Cerebellar nuclear complex (tissue), 1 donor: ENCODE data around the gene RAB6A.
"Not testable (repeated sequence)": the region's sequence is repeated elsewhere in the genome, so short reads cannot be mapped to it uniquely, and the experiment has no call there.

Source experiments
- DNase-seq, 2 experiments: peaks; one replicate each; lab custom pipeline; 2025; lab: John Stamatoyannopoulos, UW

Gene RAB6A

DNA sequence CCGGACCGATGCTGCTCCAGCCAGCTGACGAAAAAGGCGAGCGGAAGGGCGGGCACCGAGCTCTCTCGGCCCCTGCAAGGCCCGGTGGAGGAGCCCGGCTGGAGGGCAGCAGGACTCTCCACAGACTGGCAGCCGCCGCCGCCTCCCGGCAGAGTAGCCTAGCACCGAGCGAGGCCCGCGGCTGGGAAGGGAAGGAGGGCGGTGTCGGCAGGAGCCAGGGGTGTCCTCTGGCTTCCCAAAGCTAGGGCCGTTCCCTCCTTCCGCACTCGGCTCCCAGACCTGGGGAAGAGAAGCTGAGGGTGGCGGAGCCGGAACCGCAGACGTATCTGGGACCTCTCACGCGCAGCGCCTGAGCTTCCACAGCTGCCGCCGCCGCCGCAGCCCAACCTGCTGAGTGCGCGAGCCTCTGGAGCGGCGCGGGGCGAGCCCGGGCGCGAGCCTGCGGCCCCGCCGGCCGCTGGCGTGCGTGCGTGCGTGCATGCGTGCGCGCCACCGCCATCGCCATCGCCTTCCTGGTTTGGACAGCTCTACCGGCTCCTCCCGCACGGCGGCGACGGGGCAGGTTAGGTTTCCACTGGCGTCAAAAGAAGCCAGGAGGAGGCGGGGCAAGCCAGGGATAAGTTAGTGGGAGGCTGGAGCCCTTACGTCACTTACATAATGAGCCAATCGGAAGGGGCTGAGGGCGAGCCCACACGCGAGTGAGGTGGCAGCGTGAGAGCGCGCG is at the start of gene RAB6A:
Gene RAB6A (minus strand): TSS at position 396 of the 724 bp plus-strand sequence. CDS start 439 bp downstream, outside the sequence.
- peak; percentile 98 to 99 for DNase-seq

DNA sequence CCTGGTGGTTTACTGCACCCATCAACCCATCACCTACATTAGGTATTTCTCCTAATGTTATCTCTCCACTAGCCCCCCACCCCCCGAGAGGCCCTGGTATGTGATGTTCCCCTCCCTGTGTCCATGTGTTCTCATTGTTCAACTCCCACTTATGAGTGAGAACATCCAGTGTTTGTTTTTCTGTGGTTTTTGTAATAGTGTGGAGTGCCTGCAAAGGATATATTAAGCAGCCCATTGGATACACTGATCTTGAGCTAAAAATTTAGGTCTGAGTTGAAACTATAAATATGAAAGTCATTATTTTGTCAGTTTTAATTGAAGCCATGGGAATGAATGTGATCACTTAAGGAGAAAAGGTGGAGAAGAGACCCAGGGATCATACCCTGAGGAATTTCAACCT is 49.8 kb upstream of the RAB6A start:
- no peak for DNase-seq

DNA sequence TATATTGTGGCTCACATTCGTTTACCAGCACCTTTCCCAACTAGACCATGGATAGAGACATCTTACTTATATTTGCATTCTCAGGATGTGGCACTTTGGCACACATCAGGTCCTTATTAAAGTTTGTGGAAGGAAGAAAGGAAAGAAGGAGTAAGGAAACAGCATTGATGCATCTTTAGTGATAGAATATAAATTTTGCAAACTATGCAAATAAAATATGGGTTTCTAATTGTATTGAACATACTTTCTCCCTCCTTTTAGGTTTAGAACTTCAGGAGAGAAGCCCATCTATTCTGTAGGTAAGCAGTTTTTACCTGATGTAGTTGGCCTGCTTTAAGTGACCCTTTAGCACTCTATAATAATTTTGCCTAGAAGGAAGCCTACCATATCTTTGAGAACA is 47.2 kb upstream of the RAB6A start:
- DNase-seq: no peak

DNA sequence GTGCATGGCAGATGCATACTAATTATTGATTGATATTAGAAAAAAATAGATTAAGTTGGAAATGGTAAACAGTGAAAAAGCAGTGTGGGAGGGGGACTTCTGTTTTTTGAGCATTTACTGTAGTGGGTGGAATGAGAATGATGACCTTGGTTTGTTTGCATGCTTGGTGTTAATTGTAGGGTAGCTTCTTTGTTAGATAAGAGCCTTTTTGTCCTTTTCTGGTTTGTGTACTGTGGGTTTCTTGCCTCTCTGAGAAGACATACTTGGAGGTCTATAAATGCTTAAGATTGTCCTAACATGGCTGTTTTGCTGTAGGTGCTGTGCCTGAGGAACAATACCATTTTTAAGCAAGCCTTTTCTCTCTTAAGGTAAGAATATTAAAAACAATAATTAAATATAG is 43.8 kb upstream of the RAB6A start:
- DNase-seq: no peak

DNA sequence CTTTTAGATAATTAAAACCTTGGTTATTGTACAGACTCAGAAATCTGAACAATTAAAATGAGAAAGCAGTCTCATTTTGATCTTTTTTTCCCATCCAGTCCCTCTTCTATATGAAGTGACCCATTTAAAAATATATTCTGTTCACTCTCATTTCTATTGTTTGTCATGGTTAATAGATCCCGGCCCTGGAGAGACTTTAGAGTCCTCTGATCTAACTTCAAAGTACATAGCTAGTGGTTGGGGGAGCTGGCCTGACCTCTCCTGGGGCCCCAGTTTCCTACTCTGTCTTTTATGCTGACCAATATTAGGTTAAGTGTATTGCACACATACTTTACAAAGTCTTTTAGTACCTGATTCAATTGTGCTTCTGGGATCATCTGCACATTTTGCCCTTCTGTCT is 40.3 kb upstream of the RAB6A start:
- DNase-seq: no peak

DNA sequence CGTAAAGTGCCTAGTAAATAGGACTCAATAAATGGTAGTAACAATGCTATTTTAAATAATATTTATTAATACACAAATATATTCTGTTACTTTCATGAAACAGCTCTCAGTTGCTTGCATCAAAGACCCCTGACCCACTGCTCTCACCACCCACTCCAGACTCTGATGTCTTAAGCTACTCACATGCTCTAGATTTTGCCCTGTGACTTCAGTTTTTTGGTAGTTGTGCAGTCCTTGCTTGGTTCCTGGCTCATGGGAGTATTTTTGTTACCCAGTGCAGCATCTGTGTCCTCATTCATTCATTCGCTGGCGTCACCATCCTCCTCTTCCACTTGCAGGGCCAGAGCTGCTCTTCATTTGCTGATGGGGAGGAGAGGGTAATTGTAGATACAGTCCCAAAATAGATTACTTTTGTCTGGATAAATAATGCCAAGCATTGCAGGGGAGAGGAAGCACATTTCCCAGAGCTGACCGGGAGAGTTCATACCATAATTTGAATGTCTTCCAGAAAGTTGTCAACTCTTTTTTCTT is 39.5 kb upstream of the RAB6A start:
- no peak for DNase-seq

DNA sequence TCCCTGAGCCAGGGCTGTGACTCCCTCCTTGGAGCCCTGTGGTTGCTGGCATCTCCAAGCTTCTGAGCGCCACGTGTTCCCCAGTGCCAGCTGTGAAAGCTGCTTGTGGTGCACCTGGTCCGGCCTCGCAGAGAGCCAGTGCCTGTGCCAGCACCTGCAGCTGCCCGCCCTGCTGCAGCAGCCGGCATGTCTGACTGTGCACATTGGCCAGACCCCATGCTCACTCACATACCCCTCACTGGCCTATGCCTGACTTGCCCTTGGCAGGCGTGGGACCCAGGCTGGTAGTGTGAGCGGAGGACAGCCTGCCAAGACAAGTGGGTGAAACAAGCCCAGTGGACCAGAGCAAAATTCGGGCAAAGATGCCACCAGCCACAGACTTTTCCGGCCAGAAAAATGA is 36.6 kb upstream of the RAB6A start:
- peak in 1 of 2 experiments; percentile 10 for DNase-seq

DNA sequence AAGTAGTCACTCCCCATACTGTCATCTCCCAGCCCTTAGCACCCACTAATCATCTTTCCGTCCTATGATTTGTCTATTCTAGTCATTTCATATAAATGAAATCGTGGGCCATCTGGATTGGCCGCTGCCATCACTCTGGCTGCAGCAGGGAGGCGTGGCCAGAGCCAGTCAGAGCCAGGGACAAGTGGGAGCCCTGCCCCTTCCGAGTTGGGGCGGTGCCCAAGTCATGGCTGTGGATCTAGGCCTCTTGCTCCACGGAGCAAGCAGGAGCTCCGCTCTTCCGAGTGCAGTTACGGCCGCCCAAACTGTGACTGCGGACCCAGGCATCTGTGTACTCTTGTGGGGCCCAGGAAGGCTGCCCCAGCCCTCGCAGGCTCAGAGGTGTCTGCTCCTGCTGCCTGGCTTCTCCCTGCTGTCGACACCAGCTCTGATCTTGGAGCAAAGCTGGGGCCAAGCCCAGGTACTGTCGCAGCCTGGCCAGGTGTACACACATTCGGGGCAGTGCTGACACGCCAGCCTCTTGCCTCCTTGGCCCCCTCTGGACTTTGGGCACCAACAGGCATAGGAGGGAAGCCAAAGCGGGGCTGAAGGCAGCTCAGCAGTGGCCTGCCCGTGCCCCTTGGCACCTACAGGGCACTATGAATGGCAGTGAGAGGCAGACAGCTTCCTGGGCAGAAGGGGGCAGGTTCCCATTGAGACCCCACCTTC is 35.2 kb upstream of the RAB6A start:
- DNase-seq: no peak

DNA sequence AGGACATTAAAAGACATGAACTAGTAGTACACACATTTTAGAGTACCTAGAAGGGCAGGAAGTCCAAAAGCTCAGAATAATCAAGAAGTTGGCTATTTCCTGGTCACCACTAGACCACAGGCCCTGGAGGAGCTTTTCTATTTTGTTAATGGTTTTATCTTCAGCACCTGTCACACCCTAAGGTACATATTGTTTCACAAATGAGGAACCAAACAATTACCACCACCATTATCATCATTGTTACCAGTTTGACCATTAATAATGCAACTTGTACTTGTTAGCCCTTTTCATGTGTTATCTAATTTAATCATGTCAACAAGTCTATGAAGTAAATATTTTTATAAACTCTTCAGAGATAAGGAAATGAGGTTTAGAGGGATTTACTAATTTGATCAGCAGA is 31.7 kb upstream of the RAB6A start:
- no peak for DNase-seq

DNA sequence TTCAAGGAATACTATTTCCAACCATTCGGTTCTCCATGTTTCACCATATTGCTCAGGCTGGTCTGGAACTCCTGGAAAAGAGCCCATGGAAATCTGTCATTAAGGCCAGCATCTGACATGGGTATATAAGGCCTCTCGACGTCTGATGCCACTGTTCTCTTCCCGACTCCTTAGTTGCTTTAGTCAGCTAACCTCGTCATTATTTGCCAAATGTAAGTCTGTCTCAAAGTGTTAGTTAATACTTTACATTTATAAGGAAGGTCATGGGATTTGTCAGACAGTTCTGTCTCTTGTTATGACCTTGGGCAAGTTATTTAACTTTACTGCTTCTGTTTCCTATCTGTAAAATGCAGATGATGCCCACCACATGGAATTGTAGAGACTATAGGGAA is 28.4 kb upstream of the RAB6A start:
- no peak for DNase-seq

DNA sequence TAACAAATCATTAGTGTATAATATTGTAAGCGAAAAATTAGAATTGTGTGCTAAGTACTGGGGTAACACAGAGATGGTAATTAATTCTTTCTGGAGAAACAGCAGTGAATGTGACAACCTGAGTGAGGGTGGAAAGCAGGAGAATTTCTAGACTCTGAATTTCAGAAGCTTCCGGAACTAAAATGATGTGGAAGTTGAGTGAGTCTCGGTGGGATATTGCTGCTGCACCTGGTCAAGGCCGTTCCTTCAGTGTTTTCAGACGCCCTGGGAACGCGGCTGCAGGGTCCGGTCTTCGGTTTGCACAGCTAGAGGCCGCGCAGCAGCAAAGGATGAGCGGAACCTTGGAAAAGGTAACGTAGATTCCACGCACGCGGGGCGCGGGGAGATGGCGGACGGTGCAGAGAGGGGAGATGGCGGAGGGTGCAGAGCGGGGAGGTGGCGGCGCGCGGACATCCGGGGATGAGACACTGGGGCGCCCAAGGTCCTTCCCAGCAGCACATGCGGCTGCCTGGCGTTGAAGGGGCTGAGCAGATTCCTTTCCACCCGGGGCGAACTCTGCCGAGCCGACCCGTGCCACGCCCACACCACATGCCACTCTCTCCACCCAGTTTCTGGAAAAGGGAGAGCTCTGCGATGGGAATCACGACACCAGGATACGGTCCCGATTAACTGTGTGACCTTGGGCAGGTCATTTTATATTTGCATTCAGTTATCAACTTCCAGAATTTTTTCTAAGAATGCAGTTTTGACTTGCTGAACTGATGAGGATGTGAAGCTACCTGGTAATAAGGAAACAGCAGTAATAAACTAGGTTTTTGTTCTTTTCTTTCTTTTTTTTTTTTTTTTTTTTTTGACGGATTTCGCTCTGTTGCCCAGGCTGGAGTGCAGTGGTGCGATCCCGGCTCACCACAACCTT is 27.0 kb upstream of the RAB6A start, which contains the start of gene MRPL48:
Gene MRPL48 (plus strand): TSS at position 232 of the 916 bp plus-strand sequence. CDS start 98 bp downstream, at position 330.
- peak in 1 of 2 experiments; percentile 62 for DNase-seq

DNA sequence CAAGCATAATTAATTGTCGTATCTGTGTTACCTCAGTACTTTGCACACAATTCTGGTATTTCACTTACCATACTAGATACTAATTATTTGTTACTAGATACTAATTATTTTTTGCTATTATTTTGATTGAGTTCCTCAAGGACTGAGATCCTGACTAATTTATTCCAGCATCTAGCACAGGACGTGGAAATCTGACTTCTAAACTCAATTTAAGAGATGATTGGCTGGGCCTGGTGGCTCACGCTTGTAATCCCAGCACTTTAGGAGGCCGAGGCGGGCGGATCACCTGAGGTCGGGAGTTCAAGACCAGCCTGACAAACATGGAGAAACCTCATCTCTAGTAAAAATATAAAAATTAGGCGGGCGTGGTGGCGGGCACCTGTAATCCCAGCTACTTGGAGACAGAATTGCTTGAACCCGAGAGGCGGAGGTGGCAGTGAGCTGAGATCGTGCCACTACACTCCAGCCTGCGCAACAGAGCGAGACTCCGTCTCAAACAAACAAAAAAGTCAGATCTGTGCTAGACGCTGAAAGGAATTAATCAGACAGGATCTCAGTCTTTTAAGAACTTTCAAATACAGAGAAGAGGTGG is 26.3 kb upstream of the RAB6A start:
- DNase-seq: no peak

DNA sequence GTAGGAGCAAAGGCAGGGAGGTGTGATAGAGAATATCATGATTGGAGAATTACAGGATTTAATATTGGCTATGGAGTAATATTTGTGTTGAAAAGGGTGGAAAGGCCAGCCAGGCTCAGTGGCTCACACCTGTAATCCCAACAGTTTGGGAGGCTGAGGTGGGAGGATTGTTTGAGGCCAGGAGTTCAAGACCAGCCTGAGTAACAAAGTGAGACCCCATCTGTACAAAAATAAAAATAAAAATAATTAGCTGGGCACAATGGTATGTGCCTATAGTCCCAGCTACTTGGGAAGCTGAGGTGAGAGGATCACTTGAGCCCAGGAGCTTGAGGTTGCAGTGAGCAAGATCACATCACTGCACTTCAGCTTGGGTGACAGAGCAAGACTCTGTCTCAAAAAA is 24.6 kb upstream of the RAB6A start:
- DNase-seq: not testable (repeated sequence)

DNA sequence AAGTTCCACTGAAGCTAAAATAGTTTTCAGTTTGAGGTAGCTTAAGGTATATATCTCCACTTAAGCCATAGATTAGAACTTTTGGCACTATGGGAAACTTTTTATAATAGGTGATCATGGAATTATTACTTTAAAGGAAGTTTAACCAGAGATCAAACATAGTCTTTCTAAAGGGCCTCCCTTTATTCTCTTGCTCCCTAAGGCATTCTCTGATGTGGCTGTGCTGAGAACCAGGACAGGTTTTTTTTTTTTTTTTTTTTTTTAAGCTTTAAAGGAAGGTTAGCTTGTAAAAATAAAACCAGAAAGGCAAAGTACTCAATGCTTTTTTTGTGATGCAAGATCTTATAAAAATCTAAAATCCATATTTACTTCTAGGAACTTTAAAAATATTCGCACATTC is 23.9 kb upstream of the RAB6A start:
- DNase-seq: no peak

DNA sequence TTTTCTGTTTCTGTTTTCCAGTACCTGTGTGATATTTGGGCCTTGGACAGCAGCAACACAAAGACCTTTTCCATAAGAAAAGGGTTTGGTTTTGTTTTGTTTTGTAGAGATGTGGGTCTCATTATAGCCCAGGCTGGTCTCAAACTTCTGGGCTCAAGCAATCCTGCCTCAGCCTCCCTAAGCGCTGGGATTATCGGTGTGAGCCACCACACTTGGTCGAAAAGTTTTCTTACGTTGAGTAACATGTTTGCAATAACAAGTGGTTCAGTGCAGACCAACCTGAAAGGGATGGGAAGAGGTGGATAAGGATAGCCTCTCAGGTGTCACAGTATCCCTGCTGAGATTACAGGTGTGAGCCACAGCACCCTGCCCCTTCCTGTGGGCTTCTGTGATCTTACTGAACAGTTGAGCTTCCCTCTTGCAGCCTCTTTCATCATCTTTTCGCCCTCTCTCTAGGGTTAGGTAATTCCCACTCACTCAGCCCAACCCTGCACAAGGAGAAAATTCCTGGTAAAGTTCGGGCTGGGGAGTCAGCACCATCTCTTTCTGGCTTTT is 23.3 kb upstream of the RAB6A start:
- no peak for DNase-seq

DNA sequence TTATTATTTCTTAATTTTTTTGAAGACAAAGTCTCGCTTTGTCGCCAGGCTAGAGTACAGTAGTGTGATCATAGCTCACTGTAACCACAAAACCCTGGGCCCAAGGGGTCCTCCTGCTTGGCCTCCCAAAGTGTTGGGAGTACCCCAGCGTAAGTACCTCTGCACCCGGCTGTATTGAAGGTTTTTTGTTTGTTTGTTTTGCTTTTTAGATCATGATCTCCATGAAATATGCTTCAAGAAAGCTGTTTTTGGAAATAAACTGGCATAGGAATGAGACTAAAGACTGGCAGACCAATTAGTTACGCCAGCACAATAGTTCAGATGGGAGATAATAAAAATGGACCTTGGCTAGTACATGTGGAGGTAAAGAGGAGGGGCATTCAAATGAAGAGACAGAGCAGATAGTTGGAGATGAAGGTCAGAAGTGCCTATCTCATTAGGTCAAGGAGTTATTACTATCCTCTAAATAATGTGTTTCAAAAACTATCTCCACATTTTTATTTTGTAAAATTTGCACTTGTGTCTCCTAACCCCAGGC is 22.7 kb upstream of the RAB6A start:
- no peak for DNase-seq

DNA sequence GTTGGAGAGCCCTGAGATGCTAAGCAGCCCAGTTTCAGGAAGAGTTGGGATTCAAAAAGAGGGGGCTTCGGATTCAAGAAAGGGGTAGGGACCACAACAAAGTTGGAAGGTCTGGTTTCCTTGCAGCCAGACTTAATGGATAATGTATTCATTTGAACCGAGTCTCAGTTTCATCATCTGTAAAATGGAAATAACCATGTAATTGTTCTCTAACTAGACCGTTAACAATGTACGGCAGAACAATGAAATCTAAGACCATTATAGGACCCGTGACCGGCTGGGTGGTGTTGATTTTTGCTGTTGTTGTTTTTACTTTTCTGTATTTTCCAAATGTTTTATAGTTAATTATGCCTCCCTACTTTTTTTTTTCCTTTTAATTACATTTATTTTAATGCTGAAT is 20.4 kb upstream of the RAB6A start:
- DNase-seq: no peak

DNA sequence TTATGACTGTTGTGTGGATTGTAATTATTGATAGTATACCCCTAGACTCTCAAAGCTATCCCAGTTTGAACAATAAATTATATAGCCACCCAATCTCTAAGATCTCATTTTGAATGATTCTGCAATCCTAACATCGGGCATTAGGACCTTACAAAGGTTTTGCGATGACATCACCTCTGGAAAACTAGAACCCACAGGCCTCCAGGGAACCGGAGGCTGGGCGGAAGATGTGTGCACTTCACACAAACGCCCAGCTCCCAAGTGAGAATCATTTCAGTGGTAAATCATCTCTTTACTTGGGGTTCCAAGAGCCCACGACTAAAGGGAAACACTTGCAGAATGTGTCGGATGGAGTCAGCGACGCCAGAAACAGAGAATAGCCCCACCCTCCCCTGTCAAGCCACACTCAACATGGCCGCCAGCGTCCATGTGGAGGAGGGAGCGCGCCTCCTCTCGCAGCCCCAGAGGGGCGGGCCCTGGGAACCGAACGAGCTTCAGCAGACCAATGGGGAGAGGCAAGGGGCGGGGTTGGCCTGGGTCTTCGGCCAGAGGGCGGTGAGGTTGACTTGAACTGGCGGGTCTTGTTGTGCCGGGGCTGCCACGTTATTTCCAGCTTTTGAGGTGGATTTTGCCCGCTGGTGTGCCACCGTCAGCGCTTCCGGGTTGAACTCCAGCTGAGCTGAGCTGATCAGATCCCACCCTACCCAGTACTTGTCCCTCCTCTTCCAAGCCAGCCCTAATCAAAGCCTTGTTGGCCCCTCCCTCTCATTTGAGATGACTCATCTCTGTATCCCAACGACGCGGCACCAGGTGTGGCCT is 18.4 kb upstream of the RAB6A start:
- peak; percentile 93 to 97 for DNase-seq

DNA sequence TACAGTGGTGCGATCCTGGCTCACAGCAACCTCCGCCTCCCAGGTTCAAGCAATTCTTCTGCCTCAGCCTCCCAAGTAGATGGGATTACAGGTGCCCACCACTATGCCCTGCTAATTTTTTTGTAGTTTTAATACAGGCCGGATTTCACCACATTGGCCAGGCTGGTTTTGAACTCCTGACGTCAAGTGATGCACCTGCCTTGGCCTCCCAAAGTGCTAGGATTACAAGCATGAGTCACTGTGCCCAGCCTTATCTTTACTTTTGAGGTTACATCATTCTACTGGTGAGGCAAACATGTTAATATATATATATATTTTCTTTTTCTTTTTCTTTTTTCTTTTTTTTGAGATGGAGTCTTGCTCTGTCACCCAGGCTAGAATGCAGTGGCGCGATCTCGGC is 9.9 kb upstream of the RAB6A start:
- DNase-seq: not testable (repeated sequence)

DNA sequence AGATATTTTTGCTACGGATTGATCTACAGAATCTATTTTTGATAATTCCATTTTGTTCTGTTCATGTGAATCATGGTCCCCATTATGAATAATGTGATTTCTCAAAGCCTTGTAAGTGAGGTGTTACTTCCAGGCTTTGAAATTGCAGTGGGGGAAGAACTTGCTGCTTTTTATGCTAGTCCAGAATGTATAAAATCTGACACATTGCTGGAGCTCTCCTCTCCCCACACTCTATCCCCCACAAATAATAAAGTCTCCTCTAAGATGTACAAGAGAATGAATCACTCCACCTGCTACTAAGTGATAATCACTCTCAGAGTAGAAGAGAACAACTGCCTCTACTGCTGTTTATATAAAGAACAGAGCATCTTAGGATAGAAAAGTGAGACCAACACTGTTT is 5.9 kb upstream of the RAB6A start:
- no peak for DNase-seq
